ENCODE data around the gene TRPC6.

The TRPC6 gene

GRCh38 chr11:101574886-101575285 is 8.9 kb downstream of the TRPC6 start:
- TF ChIP-seq, protein P1, sequence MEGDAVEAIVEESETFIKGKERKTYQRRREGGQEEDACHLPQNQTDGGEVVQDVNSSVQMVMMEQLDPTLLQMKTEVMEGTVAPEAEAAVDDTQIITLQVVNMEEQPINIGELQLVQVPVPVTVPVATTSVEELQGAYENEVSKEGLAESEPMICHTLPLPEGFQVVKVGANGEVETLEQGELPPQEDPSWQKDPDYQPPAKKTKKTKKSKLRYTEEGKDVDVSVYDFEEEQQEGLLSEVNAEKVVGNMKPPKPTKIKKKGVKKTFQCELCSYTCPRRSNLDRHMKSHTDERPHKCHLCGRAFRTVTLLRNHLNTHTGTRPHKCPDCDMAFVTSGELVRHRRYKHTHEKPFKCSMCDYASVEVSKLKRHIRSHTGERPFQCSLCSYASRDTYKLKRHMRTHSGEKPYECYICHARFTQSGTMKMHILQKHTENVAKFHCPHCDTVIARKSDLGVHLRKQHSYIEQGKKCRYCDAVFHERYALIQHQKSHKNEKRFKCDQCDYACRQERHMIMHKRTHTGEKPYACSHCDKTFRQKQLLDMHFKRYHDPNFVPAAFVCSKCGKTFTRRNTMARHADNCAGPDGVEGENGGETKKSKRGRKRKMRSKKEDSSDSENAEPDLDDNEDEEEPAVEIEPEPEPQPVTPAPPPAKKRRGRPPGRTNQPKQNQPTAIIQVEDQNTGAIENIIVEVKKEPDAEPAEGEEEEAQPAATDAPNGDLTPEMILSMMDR (IDR thresholded peaks at IDR 0.05; ENCODE audit: poor library complexity, severe bottlenecking) = no peak
- no peak overlapping the region for H3K4me3 ChIP-seq (ENCODE audit: severe bottlenecking)
- H3K27ac ChIP-seq (ENCODE audit: poor library complexity, severe bottlenecking) = no peak overlapping the region
- H3K36me3 ChIP-seq (ENCODE audit: low read depth) = no peaks in the 10 kb centered on the region
- no peaks in the 10 kb centered on the region for H3K9me3 ChIP-seq (ENCODE audit: severe bottlenecking)
- no peak for DNase-seq (ENCODE audit: low spot score)
- no peaks in the 10 kb centered on the region for H3K27me3 ChIP-seq (ENCODE audit: insufficient read depth, poor library complexity, severe bottlenecking)
- no peaks in the 10 kb centered on the region for H3K4me1 ChIP-seq (ENCODE audit: insufficient read depth, poor library complexity, severe bottlenecking)
- ATAC-seq (ENCODE audit: low read depth) = no peak

- Histone ChIP-seq H3K27me3 (ENCODE audit: insufficient read depth, poor library complexity, severe bottlenecking) (peaks cover 3% of the 10 kb centered on the region), H3K36me3 (ENCODE audit: low read depth) (no peaks in the 10 kb centered on the region), H3K27ac (ENCODE audit: poor library complexity, severe bottlenecking) (no peak overlapping the region), H3K4me1 (ENCODE audit: insufficient read depth, poor library complexity, severe bottlenecking) (no peaks in the 10 kb centered on the region), H3K9me3 (ENCODE audit: severe bottlenecking) (no peaks in the 10 kb centered on the region), H3K4me3 (ENCODE audit: severe bottlenecking) (no peak overlapping the region)
- TF ChIP-seq, protein P1 (IDR thresholded peaks at IDR 0.05; ENCODE audit: poor library complexity, severe bottlenecking) = no peak
- no peak for ATAC-seq (ENCODE audit: low read depth)
- DNase-seq (ENCODE audit: low spot score) = no peak
These were observed 16.7 kb downstream of the TRPC6 start for GRCh38 chr11:101567071-101567470.

DNA sequence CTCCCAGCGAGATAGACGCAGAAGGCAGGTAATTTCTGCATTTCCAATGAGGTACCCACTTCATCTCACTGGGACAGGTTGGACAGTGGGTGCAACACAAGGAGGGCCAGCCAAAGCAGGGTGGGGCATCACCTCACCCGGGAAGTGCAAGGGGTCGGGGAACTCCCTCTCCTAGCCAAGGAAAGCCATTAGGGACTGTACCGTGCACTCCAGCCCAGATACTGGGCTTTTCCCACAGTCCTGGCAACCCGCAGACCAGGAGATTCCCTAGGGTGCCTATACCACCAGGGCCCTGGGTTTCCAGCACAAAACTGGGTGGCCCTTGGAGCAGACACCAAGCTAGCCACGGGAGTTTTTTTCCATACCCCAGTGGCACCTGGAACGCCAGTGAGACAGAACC is 17.2 kb downstream of the TRPC6 start:
- H3K4me3 ChIP-seq (ENCODE audit: severe bottlenecking) = no peak overlapping the region
- no peaks in the 10 kb centered on the region for H3K36me3 ChIP-seq (ENCODE audit: low read depth)
- no peak for ATAC-seq (ENCODE audit: low read depth)
- H3K27me3 ChIP-seq (ENCODE audit: insufficient read depth, poor library complexity, severe bottlenecking) = peaks cover 3% of the 10 kb centered on the region
- DNase-seq (ENCODE audit: low spot score) = no peak
- H3K27ac ChIP-seq (ENCODE audit: poor library complexity, severe bottlenecking) = no peak overlapping the region
- H3K4me1 ChIP-seq (ENCODE audit: insufficient read depth, poor library complexity, severe bottlenecking) = no peaks in the 10 kb centered on the region
- TF ChIP-seq, protein P1 (IDR thresholded peaks at IDR 0.05; ENCODE audit: poor library complexity, severe bottlenecking) = no peak
- no peaks in the 10 kb centered on the region for H3K9me3 ChIP-seq (ENCODE audit: severe bottlenecking)

DNA sequence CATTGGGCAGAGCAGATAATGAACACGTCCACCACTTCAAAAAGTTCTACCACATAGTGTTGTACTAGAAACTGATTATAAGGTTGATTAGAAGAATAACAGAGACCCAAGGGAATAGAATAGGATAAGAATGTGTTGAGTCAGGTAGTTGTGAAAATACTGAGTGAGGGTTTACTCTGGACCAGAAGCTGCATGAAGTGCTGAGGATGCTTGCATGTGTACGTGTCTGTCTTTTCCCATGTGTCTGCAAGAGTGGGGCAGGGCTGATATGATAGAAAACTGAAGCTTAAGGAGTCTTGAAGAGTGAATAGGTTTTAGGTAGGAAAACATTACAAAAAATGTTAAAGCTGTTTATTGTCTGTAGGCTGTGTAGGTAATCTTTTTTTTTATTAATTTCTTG is 20.6 kb downstream of the TRPC6 start:
- Histone ChIP-seq H3K27ac (ENCODE audit: poor library complexity, severe bottlenecking) (no peak overlapping the region), H3K4me3 (ENCODE audit: severe bottlenecking) (no peak overlapping the region), H3K36me3 (ENCODE audit: low read depth) (no peaks in the 10 kb centered on the region), H3K27me3 (ENCODE audit: insufficient read depth, poor library complexity, severe bottlenecking) (peaks cover 3% of the 10 kb centered on the region), H3K9me3 (ENCODE audit: severe bottlenecking) (no peaks in the 10 kb centered on the region), H3K4me1 (ENCODE audit: insufficient read depth, poor library complexity, severe bottlenecking) (no peaks in the 10 kb centered on the region)
- TF ChIP-seq, protein P1 (IDR thresholded peaks at IDR 0.05; ENCODE audit: poor library complexity, severe bottlenecking) = no peak
- no peak for DNase-seq (ENCODE audit: low spot score)
- ATAC-seq (ENCODE audit: low read depth) = no peak

DNA sequence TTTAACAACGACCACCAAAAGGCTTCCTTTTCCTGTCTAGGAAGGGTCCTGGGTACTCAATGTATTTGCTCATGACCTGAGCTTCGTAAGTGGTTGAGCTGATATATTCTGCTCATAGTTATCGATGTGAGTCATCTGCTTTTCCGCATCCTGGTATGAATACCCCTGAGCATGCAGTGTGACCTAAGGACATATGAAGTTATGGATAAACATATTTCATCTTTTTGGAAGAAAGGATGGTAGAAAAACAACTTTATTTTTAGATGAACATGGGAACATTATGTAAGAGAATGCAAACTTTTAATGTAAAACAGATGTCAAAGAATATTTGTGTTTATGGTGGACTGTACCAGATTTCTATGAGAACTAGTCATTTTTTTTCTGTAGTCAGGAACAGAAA is 28.4 kb downstream of the TRPC6 start:
- H3K27me3 ChIP-seq (ENCODE audit: insufficient read depth, poor library complexity, severe bottlenecking) = no peaks in the 10 kb centered on the region
- no peak overlapping the region for H3K27ac ChIP-seq (ENCODE audit: poor library complexity, severe bottlenecking)
- no peaks in the 10 kb centered on the region for H3K9me3 ChIP-seq (ENCODE audit: severe bottlenecking)
- H3K4me3 ChIP-seq (ENCODE audit: severe bottlenecking) = no peak overlapping the region
- no peaks in the 10 kb centered on the region for H3K36me3 ChIP-seq (ENCODE audit: low read depth)
- TF ChIP-seq, protein P1 (IDR thresholded peaks at IDR 0.05; ENCODE audit: poor library complexity, severe bottlenecking) = no peak
- DNase-seq (ENCODE audit: low spot score) (no peak), ATAC-seq (ENCODE audit: low read depth) (no peak)
- H3K4me1 ChIP-seq (ENCODE audit: insufficient read depth, poor library complexity, severe bottlenecking) = no peaks in the 10 kb centered on the region
